Panc1 (cell line): ENCODE data around the gene NME5. TPM values are rescaled to one million over a fixed set of nuclear protein-coding genes. Genes with fewer than 3 reads are reported as not detected.

Experiments
- ATAC-seq: fragments of 200-7000 bp; cut with Tn5 transposase; 2 replicates; pipeline ENCODE4 v1.9.1; 2020; ENCODE audit warnings: mild to moderate bottlenecking, moderate library complexity
- BruUV-seq: library from RNA; stranded (reverse); fragments of 400-500 nt; replicated peaks from 2 replicates; lab custom pipeline; 2021; lab: Mats Ljungman, UMichigan
- CTCF ChIA-PET: fragments of 300-600 bp; sonication (Branson Sonifier 250); formaldehyde crosslinking; loops from one replicate; lab custom pipeline; 2022; ENCODE audit warnings: antibody characterized with exemption; lab: Charles Lee
- POLR2A ChIA-PET: fragments of 300-600 bp; sonication (Branson Sonifier 250); formaldehyde crosslinking; loops from one replicate; lab custom pipeline; 2022; ENCODE audit warnings: antibody characterized with exemption; lab: Charles Lee
- DNase-seq: peaks from one replicate; pipeline ENCODE4 v3.0.0-alpha.2; 2010; ENCODE audit warnings: low read depth, low spot score
- H3K27ac ChIP-seq: 2 replicates; pipeline ENCODE4 v1.5.1; 2011; ENCODE audit warnings: mild to moderate bottlenecking, low read length, inconsistent platforms
- H3K27me3 ChIP-seq: fragments of 200-500 bp; sonication (Bioruptor generic); 2 replicates; pipeline ENCODE4 v1.6.0; 2014; ENCODE audit warnings: low read length, inconsistent platforms; ENCODE audit not compliant: control insufficient read depth, insufficient read depth
- H3K36me3 ChIP-seq: fragments of 200-500 bp; sonication (Bioruptor generic); 2 replicates; pipeline ENCODE4 v1.5.1; 2014; ENCODE audit warnings: inconsistent platforms, mild to moderate bottlenecking, low read length, moderate library complexity; ENCODE audit not compliant: control insufficient read depth, insufficient read depth
- H3K4me1 ChIP-seq: 2 replicates; pipeline ENCODE4 v1.5.1; 2011; ENCODE audit warnings: inconsistent platforms, mild to moderate bottlenecking, low read length, moderate library complexity; ENCODE audit not compliant: control insufficient read depth, insufficient read depth
- H3K4me3 ChIP-seq, 2 experiments: 2 replicates each; pipeline ENCODE4 v1.5.1; 2011 to 2012; ENCODE audit warnings: low read depth in 2 of 2, low read length in 2 of 2, mild to moderate bottlenecking in 2 of 2, inconsistent platforms in 1 of 2, moderate library complexity in 1 of 2
- H3K9me3 ChIP-seq: fragments of 200-500 bp; sonication (Bioruptor generic); 2 replicates; pipeline ENCODE4 v1.5.1; 2014; ENCODE audit warnings: low read depth, mild to moderate bottlenecking, inconsistent platforms, low read length, moderate library complexity; ENCODE audit not compliant: control insufficient read depth, insufficient read depth
- CTCF ChIP-seq: fragments of 450-650 bp; IDR thresholded peaks from 2 replicates; pipeline ENCODE4 v1.5.1; 2017; ENCODE audit warnings: mild to moderate bottlenecking
- POLR2AphosphoS5 ChIP-seq: IDR thresholded peaks from 2 replicates; pipeline ENCODE4 v1.6.1; 2012; ENCODE audit warnings: mild to moderate bottlenecking, low read depth, low read length, moderate library complexity
- REST ChIP-seq, 2 experiments: IDR thresholded peaks; 2 replicates each; pipeline ENCODE4 v1.6.1; 2011 to 2012; ENCODE audit warnings: low read depth in 2 of 2, control low read depth in 1 of 2, low read length in 1 of 2, mild to moderate bottlenecking in 1 of 2, moderate library complexity in 1 of 2; ENCODE audit not compliant: insufficient read depth in 1 of 2
- SIN3A ChIP-seq: IDR thresholded peaks from 2 replicates; pipeline ENCODE4 v1.6.1; 2012; ENCODE audit warnings: low read depth, mild to moderate bottlenecking, low read length, moderate library complexity, borderline replicate concordance; ENCODE audit not compliant: insufficient read depth
- TCF7L2 ChIP-seq: IDR thresholded peaks from 2 replicates; pipeline ENCODE4 v1.6.1; 2011; ENCODE audit warnings: mild to moderate bottlenecking, low read depth, low read length, inconsistent platforms
- in situ Hi-C: cut with HindIII; loops from 2 replicates; pipeline ENCODE4 v1.10.0; 2016; ENCODE audit warnings: low sequenced_read_pairs, low pct_unique_long_range_greater_than_20kb
- intact Hi-C: fragments of 100-400 bp; cut with micrococcal nuclease; formaldehyde crosslinking; loops from one replicate; pipeline ENCODE4 v1.10.0; 2022; ENCODE audit not compliant: unreplicated experiment
- total RNA-seq: library from RNA; stranded (reverse); gene quantifications from one replicate; pipeline ENCODE4 v1.2.1, GENCODE V29; 2021; ENCODE audit not compliant: unreplicated experiment

The NME5 gene
- total RNA-seq, 1 experiment from 2014 or later: 1.7 TPM

GRCh38 chr5:138139781-138140090 is 508 bp upstream of the NME5 start:
- no peak for DNase-seq
- H3K9me3 ChIP-seq: no peaks in the 10 kb centered on the region
- BruUV-seq: no TSS peak
- no peaks in the 10 kb centered on the region for H3K27me3 ChIP-seq
- CTCF ChIA-PET: interaction anchor here (0.5 to 0.6 kb wide), 2 partner anchors 38 to 84 kb away, joined by 3 to 4 read pairs; no protein-coding TSS in a partner anchor
- POLR2A ChIA-PET: no interaction called here
- H3K27ac ChIP-seq: no peak overlapping the region
- intact Hi-C loops (no loop called here), in situ Hi-C loops (no loop called here)
- no peaks in the 10 kb centered on the region for H3K36me3 ChIP-seq
- no peak for ATAC-seq
- peaks cover 4% of the 10 kb centered on the region; the same call in 1 of the 2 replicates for H3K4me1 ChIP-seq
- H3K4me3 ChIP-seq: peak overlapping the region; percentile 65 to 77
- TF ChIP-seq POLR2AphosphoS5 (no peak), SIN3A (no peak), TCF7L2 (no peak), REST (IDR thresholded peaks at IDR 0.05; ENCODE audit: insufficient read depth in 1 of 2, low read depth in 2 of 2, low read length in 1 of 2) (no peak), CTCF (no peak)

- ChIA-PET CTCF (interaction anchor here (0.6 to 2.4 kb wide), 15 partner anchors 11 to 506 kb away, joined by 3 to 19 read pairs (median 4); partner anchors contain the start of gene FAM13B), POLR2A (no interaction called here)
- ATAC-seq (no peak), DNase-seq (no peak)
- BruUV-seq: no TSS peak
- H3K4me1 ChIP-seq: peaks cover 4% of the 10 kb centered on the region; the same call in 1 of the 2 replicates
- no peaks in the 10 kb centered on the region for H3K9me3 ChIP-seq
- H3K4me3 ChIP-seq: peak overlapping the region; percentile 44 to 64
- H3K27ac ChIP-seq: no peak overlapping the region
- intact Hi-C loops (no loop called here), in situ Hi-C loops (no loop called here)
- no peaks in the 10 kb centered on the region for H3K27me3 ChIP-seq
- no peak for TF ChIP-seq REST (IDR thresholded peaks at IDR 0.05; ENCODE audit: insufficient read depth in 1 of 2, low read depth in 2 of 2, low read length in 1 of 2)
- TF ChIP-seq TCF7L2: no peak
- no peak for TF ChIP-seq POLR2AphosphoS5
- TF ChIP-seq CTCF: no peak
- no peak for TF ChIP-seq SIN3A
- no peaks in the 10 kb centered on the region for H3K36me3 ChIP-seq
These were observed 6.7 kb downstream of the NME5 start for GRCh38 chr5:138132543-138132942.
